ENCODE measurements around the gene ASIC4.

Gene ASIC4

DNA sequence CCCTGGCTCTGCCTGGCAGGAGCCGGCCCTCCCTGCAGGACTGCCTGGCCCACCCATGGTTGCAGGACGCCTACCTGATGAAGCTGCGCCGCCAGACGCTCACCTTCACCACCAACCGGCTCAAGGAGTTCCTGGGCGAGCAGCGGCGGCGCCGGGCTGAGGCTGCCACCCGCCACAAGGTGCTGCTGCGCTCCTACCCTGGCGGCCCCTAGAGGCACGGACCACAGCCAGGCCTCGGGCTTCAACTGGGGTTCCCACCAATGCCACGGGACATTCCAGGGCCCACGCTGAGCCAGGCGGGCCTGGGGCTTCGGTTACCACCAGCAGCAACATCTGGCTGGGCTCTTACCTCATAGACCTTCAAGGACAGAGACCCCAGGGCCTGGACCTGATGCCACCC lies 21.7 kb upstream of the ASIC4 start:
- H3K4me3 ChIP-seq (replicated peaks; ENCODE audit: low read depth, low read length) = no peak overlapping the region
- TF ChIP-seq, protein P1, sequence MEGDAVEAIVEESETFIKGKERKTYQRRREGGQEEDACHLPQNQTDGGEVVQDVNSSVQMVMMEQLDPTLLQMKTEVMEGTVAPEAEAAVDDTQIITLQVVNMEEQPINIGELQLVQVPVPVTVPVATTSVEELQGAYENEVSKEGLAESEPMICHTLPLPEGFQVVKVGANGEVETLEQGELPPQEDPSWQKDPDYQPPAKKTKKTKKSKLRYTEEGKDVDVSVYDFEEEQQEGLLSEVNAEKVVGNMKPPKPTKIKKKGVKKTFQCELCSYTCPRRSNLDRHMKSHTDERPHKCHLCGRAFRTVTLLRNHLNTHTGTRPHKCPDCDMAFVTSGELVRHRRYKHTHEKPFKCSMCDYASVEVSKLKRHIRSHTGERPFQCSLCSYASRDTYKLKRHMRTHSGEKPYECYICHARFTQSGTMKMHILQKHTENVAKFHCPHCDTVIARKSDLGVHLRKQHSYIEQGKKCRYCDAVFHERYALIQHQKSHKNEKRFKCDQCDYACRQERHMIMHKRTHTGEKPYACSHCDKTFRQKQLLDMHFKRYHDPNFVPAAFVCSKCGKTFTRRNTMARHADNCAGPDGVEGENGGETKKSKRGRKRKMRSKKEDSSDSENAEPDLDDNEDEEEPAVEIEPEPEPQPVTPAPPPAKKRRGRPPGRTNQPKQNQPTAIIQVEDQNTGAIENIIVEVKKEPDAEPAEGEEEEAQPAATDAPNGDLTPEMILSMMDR (IDR thresholded peaks at IDR 0.05; ENCODE audit: low read length, missing control alignments) = no peak
- DNase-seq (ENCODE audit: low read depth) = no peak

DNA sequence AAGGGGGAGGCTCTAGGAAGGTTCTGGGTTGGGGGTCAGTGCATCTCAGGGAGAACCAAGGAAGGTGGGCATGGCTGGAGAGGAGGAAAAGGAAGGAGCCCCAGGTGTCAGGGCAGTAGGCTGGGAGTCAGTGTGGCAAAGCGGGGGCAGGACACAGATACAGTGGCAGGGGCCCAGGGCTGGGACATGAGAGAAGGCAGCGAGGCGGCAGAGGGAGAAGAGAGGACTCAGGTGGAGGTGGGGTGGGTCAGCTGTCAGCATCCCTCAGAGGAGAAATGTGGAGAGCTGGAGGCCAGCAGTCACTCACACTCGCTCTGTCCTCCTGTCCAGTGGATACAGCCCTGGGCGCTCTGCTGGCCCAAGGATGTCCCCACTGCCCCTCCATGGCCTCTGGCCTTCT lies 21.2 kb upstream of the ASIC4 start:
- no peak for DNase-seq (ENCODE audit: low read depth)
- TF ChIP-seq, protein P1 (IDR thresholded peaks at IDR 0.05; ENCODE audit: low read length, missing control alignments) = no peak

DNA sequence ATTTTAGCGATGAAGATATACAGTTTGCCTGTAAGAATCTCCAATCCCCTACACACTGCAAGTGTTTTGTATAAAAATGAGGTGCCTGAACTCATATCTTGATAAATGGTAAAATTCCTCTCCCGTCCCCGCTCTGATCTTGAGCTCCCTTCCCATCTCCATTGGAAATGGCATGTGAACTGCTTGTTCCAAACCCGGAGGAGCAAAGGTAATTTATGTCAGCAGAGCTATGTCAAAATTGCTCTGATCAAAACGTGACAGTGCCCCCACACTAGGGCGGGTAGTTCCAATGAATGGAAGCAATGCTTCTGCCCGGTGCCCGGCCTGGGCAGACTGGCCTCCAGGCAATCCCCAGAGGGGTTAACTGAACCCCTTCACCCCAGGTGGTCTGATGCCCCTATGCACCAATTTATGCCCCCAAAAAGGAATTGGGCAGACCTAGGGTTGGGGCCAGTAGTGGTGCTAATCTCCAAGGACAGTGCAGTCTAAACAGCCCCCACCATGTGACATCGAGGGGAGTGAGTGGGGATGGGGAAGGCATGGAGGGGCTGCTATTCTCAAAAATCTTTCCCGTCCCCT lies 19.2 kb upstream of the ASIC4 start:
- DNase-seq (ENCODE audit: low read depth) = no peak
- no peak overlapping the region for H3K4me3 ChIP-seq (replicated peaks; ENCODE audit: low read depth, low read length)
- TF ChIP-seq, protein P1 (IDR thresholded peaks at IDR 0.05; ENCODE audit: low read length, missing control alignments) = no peak

More for the DNA sequence above, 21.2 kb upstream of the ASIC4 start:
- no peak overlapping the region for H3K4me3 ChIP-seq (replicated peaks; ENCODE audit: low read depth, low read length)

GRCh38 chr2:219495531-219496122 lies 18.7 kb upstream of the ASIC4 start:
- peak; percentile 74 for DNase-seq (ENCODE audit: low read depth)
- H3K4me3 ChIP-seq (replicated peaks; ENCODE audit: low read depth, low read length) = no peak overlapping the region
- TF ChIP-seq, protein P1 (IDR thresholded peaks at IDR 0.05; ENCODE audit: low read length, missing control alignments) = peak; percentile 64

DNA sequence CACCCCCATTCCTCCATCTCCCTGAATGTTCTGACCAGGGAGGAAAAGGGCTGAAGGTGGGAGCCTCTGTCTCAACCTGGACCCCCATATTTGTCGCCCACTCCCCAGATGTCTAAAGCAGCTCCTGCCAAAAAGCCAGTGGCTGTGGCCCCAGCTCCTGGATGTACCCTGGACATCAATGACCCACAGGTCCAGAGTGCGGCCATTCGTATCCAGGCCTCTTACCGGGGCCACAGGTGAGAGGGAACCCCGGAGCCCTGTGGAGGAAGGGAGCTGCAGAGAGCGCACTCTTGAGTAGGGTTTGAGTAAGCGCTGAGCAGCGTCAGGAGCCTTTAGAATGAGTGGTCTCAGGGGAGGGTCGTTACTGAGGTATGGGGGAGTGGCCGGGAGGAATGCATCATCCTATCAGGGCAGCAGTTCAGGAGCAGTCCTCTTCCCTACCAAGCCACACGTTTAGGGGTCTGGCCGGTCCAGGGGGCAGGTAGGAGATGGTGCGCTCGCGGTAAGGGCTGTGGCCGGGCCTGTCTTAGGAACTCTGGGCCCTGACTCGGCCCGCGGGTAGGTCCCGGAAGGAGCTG lies 17.9 kb upstream of the ASIC4 start:
- no peak for DNase-seq (ENCODE audit: low read depth)
- TF ChIP-seq, protein P1 (IDR thresholded peaks at IDR 0.05; ENCODE audit: low read length, missing control alignments) = no peak
- no peak overlapping the region for H3K4me3 ChIP-seq (replicated peaks; ENCODE audit: low read depth, low read length)

GRCh38 chr2:219496825-219497494 lies 17.3 kb upstream of the ASIC4 start:
- no peak for DNase-seq (ENCODE audit: low read depth)
- H3K4me3 ChIP-seq (replicated peaks; ENCODE audit: low read depth, low read length) = peak overlapping the region; percentile 90
- TF ChIP-seq, protein P1 (IDR thresholded peaks at IDR 0.05; ENCODE audit: low read length, missing control alignments) = no peak

Measured in fibroblast of pulmonary artery (primary cell).